WTC11 (cell line): ENCODE measurements around the gene HNRNPAB.

ENCODE experiments used
- CREB1 ChIP-seq: sonication (generic); formaldehyde crosslinking; IDR thresholded peaks from 2 replicates; pipeline ENCODE4 v1.8.0; 2023; ENCODE audit warnings: mild to moderate bottlenecking, missing genetic modification reagents
- CTCF ChIP-seq: fragments of 200-600 bp; IDR thresholded peaks from 2 replicates; pipeline ENCODE4 v1.8.0; 2022; ENCODE audit warnings: antibody characterized with exemption
- MAX ChIP-seq: sonication (generic); formaldehyde crosslinking; IDR thresholded peaks from 2 replicates; pipeline ENCODE4 v1.8.0; 2022; ENCODE audit warnings: mild to moderate bottlenecking, missing genetic modification reagents
- USF1 ChIP-seq: sonication (generic); formaldehyde crosslinking; IDR thresholded peaks from 2 replicates; pipeline ENCODE4 v1.8.0; 2022; ENCODE audit warnings: mild to moderate bottlenecking, missing genetic modification reagents
- ZNF317 ChIP-seq: sonication (generic); formaldehyde crosslinking; IDR thresholded peaks from 2 replicates; pipeline ENCODE4 v1.8.1; 2023; ENCODE audit warnings: low read depth, mild to moderate bottlenecking, moderate library complexity, missing genetic modification reagents, borderline replicate concordance

- TF ChIP-seq MAX (CRISPR knock-in tag) (no peak), CTCF (no peak), CREB1 (CRISPR knock-in tag) (no peak), ZNF317 (CRISPR knock-in tag) (no peak), USF1 (CRISPR knock-in tag) (no peak)
These were observed 31.2 kb downstream of the HNRNPAB start for GRCh38 chr5:178235588-178235974.
